ENCODE results near the gene RTP1. TPM values are rescaled to one million over a fixed set of nuclear protein-coding genes. Genes with fewer than 3 reads are reported as not detected.

The RTP1 gene
- total and polyA plus RNA-seq, 9 donors, result 0.08 TPM; not detected in 8

DNA sequence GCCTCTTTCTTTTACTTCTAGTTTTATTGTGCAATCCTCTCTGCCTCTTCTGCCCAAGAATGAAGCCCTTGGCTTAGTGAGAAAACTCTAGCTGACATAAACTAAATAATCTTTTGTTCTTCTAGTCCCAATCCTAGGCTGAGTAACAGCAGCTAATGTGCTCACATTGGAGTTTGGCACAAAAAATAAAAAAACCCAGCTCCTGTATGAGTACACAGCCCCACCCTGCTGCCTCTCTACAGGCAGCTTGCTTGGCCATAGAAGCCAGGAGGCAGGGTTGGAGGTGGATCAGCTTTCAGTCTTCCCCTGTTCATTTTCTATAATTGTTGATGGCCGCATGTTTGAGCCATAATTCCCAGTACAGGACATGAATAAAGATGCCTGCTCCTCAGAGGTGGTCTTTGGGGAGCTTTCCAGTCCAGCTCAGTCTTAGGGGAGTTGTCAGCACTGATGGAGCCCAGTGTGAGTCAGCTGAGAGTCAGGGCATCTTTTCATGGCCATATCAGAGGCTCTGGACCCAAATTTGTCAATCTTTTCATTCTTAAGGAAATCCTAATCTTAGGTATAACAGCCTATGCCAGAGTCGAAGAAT is 46.7 kb downstream of the RTP1 start:
- Histone ChIP-seq H3K9me3 (no peaks in the 10 kb centered on the region), H3K4me3 (no peak overlapping the region), H3K36me3 (no peaks in the 10 kb centered on the region), H3K27me3 (no peaks in the 10 kb centered on the region), H3K27ac (no peak overlapping the region), H3K4me1 (ENCODE audit: insufficient read depth) (no peaks in the 10 kb centered on the region)
- DNase-seq, result no peak
- WGBS, 3 donors, result 85 to 88% (median 87%) methylated on average over 2 of the region's 2 CpGs
- TF ChIP-seq CTCF (IDR thresholded peaks at IDR 0.05), result no peak
- no peak for TF ChIP-seq EP300 (IDR thresholded peaks at IDR 0.05)
- intact Hi-C loops (cut with DNase I), result no loop called here

GRCh38 chr3:187247398-187247797 is 50.1 kb downstream of the RTP1 start:
- 62 to 71% (median 62%) methylated on average over 3 of the region's 3 CpGs for WGBS, 3 donors
- intact Hi-C loops (cut with DNase I), result no loop called here
- Histone ChIP-seq H3K27me3 (no peaks in the 10 kb centered on the region), H3K27ac (no peak overlapping the region), H3K4me3 (no peak overlapping the region), H3K36me3 (no peaks in the 10 kb centered on the region), H3K4me1 (ENCODE audit: insufficient read depth) (no peaks in the 10 kb centered on the region), H3K9me3 (no peaks in the 10 kb centered on the region)
- no peak for DNase-seq
- TF ChIP-seq EP300 (IDR thresholded peaks at IDR 0.05) (no peak), CTCF (IDR thresholded peaks at IDR 0.05) (no peak), POLR2A (IDR thresholded peaks at IDR 0.05) (no peak)

Other genes starting within 250 kb of the RTP1 start
- gene RPL39L, start 58.0 kb upstream of the RTP1 start, total RNA-seq, result 1 to 10 TPM in 6 of 7 donors, under 1 TPM in 1; 0.99 to 7.5 (median 4.0) TPM
- gene RPL39L, start 58.0 kb upstream of the RTP1 start, polyA plus RNA-seq, result 1 to 10 TPM; 6.9 to 8.5 TPM
- 1 to 10 TPM in 6 of 7 donors, under 1 TPM in 1; 0.40 to 5.6 (median 4.4) TPM for gene MASP1, start 94.3 kb downstream of the RTP1 start, total RNA-seq
- 10 to 100 TPM in 1 of 2 donors, 1 to 10 TPM in 1; 2.2 to 19.5 TPM for gene MASP1, start 94.3 kb downstream of the RTP1 start, polyA plus RNA-seq
- 1 to 10 TPM in 6 of 7 donors, under 1 TPM in 1; 0.24 to 4.5 (median 2.7) TPM for gene RTP4, start 170.9 kb downstream of the RTP1 start, total RNA-seq
- gene RTP4, start 170.9 kb downstream of the RTP1 start, polyA plus RNA-seq, result 1 to 10 TPM; 4.6 to 7.3 TPM